Measurements from ENCODE around the gene ABCC4. TPM values are rescaled to one million over a fixed set of nuclear protein-coding genes. Genes with fewer than 3 reads are reported as not detected.

ABCC4 gene
- total and polyA plus RNA-seq, 4 donors: 0.74 to 22.5 (median 2.0) TPM

DNA sequence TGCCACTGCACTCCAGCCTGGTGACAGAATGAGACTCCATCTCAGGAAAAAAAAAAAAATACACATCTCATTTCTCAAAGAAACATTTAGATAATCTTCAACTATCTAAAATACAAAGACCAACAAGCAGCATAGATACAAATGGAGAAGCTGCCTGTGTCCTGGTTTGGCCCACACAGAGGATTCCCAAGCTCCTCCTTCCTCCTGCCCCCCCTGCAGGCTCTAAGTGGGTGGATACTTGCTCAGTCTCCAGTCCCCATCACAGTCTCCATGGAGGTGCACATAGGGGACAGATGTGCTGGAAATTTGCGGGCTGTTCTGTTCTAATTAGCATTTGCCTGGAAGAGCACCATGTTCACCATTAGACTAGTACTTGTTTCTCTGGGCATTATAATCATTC is 59.9 kb downstream of the ABCC4 start:
- Histone ChIP-seq H3K4me3 (ENCODE audit: low read depth in 1 of 3, low read length in 3 of 3) (no peak overlapping the region), H3K9me3 (ENCODE audit: control insufficient read depth in 4 of 4, low read length in 3 of 4) (no peaks in the 10 kb centered on the region), H3K27ac (ENCODE audit: low read depth in 1 of 2, low read length in 2 of 2) (no peak overlapping the region), H3K27me3 (ENCODE audit: control insufficient read depth in 4 of 4, insufficient read depth in 4 of 4, low read length in 3 of 4) (no peaks in the 10 kb centered on the region), H3K4me1 (ENCODE audit: control insufficient read depth in 4 of 4, insufficient read depth in 4 of 4, low read length in 3 of 4) (no peaks in the 10 kb centered on the region), H3K36me3 (ENCODE audit: control insufficient read depth in 4 of 4, insufficient read depth in 3 of 4, low read depth in 1 of 4, low read length in 3 of 4) (no peaks in the 10 kb centered on the region), H3K9ac (ENCODE audit: low read depth in 1 of 2, low read length in 2 of 2) (no peak overlapping the region)
- no peak for DNase-seq (ENCODE audit: low spot score)
- TF ChIP-seq, protein P1, sequence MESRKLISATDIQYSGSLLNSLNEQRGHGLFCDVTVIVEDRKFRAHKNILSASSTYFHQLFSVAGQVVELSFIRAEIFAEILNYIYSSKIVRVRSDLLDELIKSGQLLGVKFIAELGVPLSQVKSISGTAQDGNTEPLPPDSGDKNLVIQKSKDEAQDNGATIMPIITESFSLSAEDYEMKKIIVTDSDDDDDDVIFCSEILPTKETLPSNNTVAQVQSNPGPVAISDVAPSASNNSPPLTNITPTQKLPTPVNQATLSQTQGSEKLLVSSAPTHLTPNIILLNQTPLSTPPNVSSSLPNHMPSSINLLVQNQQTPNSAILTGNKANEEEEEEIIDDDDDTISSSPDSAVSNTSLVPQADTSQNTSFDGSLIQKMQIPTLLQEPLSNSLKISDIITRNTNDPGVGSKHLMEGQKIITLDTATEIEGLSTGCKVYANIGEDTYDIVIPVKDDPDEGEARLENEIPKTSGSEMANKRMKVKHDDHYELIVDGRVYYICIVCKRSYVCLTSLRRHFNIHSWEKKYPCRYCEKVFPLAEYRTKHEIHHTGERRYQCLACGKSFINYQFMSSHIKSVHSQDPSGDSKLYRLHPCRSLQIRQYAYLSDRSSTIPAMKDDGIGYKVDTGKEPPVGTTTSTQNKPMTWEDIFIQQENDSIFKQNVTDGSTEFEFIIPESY (IDR thresholded peaks at IDR 0.05): no peak
- TF ChIP-seq, protein P2, sequence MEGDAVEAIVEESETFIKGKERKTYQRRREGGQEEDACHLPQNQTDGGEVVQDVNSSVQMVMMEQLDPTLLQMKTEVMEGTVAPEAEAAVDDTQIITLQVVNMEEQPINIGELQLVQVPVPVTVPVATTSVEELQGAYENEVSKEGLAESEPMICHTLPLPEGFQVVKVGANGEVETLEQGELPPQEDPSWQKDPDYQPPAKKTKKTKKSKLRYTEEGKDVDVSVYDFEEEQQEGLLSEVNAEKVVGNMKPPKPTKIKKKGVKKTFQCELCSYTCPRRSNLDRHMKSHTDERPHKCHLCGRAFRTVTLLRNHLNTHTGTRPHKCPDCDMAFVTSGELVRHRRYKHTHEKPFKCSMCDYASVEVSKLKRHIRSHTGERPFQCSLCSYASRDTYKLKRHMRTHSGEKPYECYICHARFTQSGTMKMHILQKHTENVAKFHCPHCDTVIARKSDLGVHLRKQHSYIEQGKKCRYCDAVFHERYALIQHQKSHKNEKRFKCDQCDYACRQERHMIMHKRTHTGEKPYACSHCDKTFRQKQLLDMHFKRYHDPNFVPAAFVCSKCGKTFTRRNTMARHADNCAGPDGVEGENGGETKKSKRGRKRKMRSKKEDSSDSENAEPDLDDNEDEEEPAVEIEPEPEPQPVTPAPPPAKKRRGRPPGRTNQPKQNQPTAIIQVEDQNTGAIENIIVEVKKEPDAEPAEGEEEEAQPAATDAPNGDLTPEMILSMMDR (IDR thresholded peaks at IDR 0.05; ENCODE audit: low read depth, low read length, missing input control): no peak
- no peak for TF ChIP-seq HNF4A (conservative IDR thresholded peaks at IDR 0.05)
- no peak for TF ChIP-seq FOXA1 (IDR thresholded peaks at IDR 0.05)
- TF ChIP-seq, protein P3, sequence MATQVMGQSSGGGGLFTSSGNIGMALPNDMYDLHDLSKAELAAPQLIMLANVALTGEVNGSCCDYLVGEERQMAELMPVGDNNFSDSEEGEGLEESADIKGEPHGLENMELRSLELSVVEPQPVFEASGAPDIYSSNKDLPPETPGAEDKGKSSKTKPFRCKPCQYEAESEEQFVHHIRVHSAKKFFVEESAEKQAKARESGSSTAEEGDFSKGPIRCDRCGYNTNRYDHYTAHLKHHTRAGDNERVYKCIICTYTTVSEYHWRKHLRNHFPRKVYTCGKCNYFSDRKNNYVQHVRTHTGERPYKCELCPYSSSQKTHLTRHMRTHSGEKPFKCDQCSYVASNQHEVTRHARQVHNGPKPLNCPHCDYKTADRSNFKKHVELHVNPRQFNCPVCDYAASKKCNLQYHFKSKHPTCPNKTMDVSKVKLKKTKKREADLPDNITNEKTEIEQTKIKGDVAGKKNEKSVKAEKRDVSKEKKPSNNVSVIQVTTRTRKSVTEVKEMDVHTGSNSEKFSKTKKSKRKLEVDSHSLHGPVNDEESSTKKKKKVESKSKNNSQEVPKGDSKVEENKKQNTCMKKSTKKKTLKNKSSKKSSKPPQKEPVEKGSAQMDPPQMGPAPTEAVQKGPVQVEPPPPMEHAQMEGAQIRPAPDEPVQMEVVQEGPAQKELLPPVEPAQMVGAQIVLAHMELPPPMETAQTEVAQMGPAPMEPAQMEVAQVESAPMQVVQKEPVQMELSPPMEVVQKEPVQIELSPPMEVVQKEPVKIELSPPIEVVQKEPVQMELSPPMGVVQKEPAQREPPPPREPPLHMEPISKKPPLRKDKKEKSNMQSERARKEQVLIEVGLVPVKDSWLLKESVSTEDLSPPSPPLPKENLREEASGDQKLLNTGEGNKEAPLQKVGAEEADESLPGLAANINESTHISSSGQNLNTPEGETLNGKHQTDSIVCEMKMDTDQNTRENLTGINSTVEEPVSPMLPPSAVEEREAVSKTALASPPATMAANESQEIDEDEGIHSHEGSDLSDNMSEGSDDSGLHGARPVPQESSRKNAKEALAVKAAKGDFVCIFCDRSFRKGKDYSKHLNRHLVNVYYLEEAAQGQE (IDR thresholded peaks at IDR 0.05): no peak
- no peak for TF ChIP-seq YY1 (IDR thresholded peaks at IDR 0.05)
- TF ChIP-seq EGR1 (IDR thresholded peaks at IDR 0.05; ENCODE audit: low read depth in 2 of 2): no peak
- TF ChIP-seq, protein P4, sequence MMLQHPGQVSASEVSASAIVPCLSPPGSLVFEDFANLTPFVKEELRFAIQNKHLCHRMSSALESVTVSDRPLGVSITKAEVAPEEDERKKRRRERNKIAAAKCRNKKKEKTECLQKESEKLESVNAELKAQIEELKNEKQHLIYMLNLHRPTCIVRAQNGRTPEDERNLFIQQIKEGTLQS (IDR thresholded peaks at IDR 0.05): no peak
- TF ChIP-seq GABPA (IDR thresholded peaks at IDR 0.05 in 1 of 2, conservative IDR thresholded peaks at IDR 0.05 in 1 of 2): no peak
- no peak for TF ChIP-seq FOXA2 (IDR thresholded peaks at IDR 0.05)
- TF ChIP-seq SP1 (IDR thresholded peaks at IDR 0.05): no peak
- 95% methylated on average over 1 of the region's 1 CpG for WGBS

DNA sequence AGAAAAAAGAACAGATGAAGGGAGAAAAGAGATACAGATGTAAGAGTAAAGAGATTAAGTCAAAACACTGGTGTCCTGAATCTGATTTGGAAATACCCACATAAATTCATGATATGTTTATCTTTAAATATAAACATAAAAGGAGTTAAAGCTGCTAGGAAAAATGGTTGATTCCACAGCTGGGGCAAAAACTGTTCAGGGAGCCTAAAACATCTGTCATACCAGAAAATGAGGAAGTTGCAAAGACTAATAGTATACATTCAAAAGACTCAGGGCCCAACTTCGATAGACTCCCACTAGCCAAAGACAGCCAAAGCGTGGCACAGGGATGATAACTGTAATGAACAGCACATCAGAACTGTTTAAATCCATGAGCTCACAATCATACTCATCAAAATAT is 62.0 kb downstream of the ABCC4 start:
- H3K36me3 ChIP-seq (ENCODE audit: control insufficient read depth in 4 of 4, insufficient read depth in 3 of 4, low read depth in 1 of 4, low read length in 3 of 4): no peaks in the 10 kb centered on the region
- no peaks in the 10 kb centered on the region for H3K9me3 ChIP-seq (ENCODE audit: control insufficient read depth in 4 of 4, low read length in 3 of 4)
- H3K27me3 ChIP-seq (ENCODE audit: control insufficient read depth in 4 of 4, insufficient read depth in 4 of 4, low read length in 3 of 4): no peaks in the 10 kb centered on the region
- H3K9ac ChIP-seq (ENCODE audit: low read depth in 1 of 2, low read length in 2 of 2): no peak overlapping the region
- DNase-seq (ENCODE audit: low spot score): no peak
- no peak overlapping the region for H3K4me3 ChIP-seq (ENCODE audit: low read depth in 1 of 3, low read length in 3 of 3)
- no peak overlapping the region for H3K27ac ChIP-seq (ENCODE audit: low read depth in 1 of 2, low read length in 2 of 2)
- no peaks in the 10 kb centered on the region for H3K4me1 ChIP-seq (ENCODE audit: control insufficient read depth in 4 of 4, insufficient read depth in 4 of 4, low read length in 3 of 4)
- 79% methylated on average over 2 of the region's 2 CpGs for WGBS
- TF ChIP-seq SP1 (IDR thresholded peaks at IDR 0.05): no peak
- TF ChIP-seq, protein P2 (IDR thresholded peaks at IDR 0.05; ENCODE audit: low read depth, low read length, missing input control): no peak
- no peak for TF ChIP-seq EGR1 (IDR thresholded peaks at IDR 0.05; ENCODE audit: low read depth in 2 of 2)
- TF ChIP-seq, protein P1 (IDR thresholded peaks at IDR 0.05): no peak
- TF ChIP-seq, protein P5, sequence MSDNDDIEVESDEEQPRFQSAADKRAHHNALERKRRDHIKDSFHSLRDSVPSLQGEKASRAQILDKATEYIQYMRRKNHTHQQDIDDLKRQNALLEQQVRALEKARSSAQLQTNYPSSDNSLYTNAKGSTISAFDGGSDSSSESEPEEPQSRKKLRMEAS (IDR thresholded peaks at IDR 0.05): no peak
- TF ChIP-seq NR2F2 (IDR thresholded peaks at IDR 0.05): no peak
- no peak for TF ChIP-seq TAF1 (conservative IDR thresholded peaks at IDR 0.05)
- TF ChIP-seq, protein P3 (IDR thresholded peaks at IDR 0.05): no peak
- TF ChIP-seq, protein P4 (IDR thresholded peaks at IDR 0.05): no peak
- TF ChIP-seq FOXA1 (IDR thresholded peaks at IDR 0.05): no peak
